HFFc6 (cell line): ENCODE measurements around the gene POFUT2. TPM values are rescaled to one million over a fixed set of nuclear protein-coding genes. Genes with fewer than 3 reads are reported as not detected.

ENCODE experiments used
- DNase-seq: peaks from one replicate; pipeline ENCODE4 v3.0.0-alpha.2; 2018
- H3K27ac Mint-ChIP-seq: 2 replicates; pipeline ENCODE4 v1.8.0; 2020; ENCODE audit warnings: mild to moderate bottlenecking, mixed read lengths
- H3K27me3 Mint-ChIP-seq: 2 replicates; pipeline ENCODE4 v1.8.0; 2021; ENCODE audit warnings: mild to moderate bottlenecking, moderate library complexity, mixed read lengths; ENCODE audit not compliant: insufficient read depth
- H3K36me3 Mint-ChIP-seq: 2 replicates; pipeline ENCODE4 v1.8.0; 2021; ENCODE audit warnings: low read depth, mixed read lengths
- H3K4me1 Mint-ChIP-seq: 2 replicates; pipeline ENCODE4 v1.8.0; 2020; ENCODE audit warnings: low read depth, mixed read lengths
- H3K4me3 Mint-ChIP-seq: 2 replicates; pipeline ENCODE4 v1.8.0; 2020; ENCODE audit warnings: mild to moderate bottlenecking, moderate library complexity, mixed read lengths
- H3K9me3 Mint-ChIP-seq: 2 replicates; pipeline ENCODE4 v1.8.0; 2020; ENCODE audit warnings: mild to moderate bottlenecking, mixed read lengths
- CTCF ChIP-seq: fragments of 200-600 bp; sonication (generic); IDR thresholded peaks from 2 replicates; pipeline ENCODE4 v1.5.0; 2021; ENCODE audit warnings: antibody characterized with exemption, mild to moderate bottlenecking
- total RNA-seq, 6 experiments: library from RNA; stranded (reverse); fragmentation: NEBNext Ultra II Directional; extraction: Animal tissue kit (Norgen Biotek cat#: 25700); gene quantifications; 2 replicates in 1 of 6; 3 replicates in 5 of 6; pipeline ENCODE4 v1.2.3, GENCODE V29; 2021

The POFUT2 gene
- total RNA-seq, 6 experiments from 2014 or later, result 78.2 to 112 (median 80.3) TPM

GRCh38 chr21:45260191-45260825 is 27.4 kb downstream of the POFUT2 start:
- DNase-seq, result no peak
- H3K27me3 Mint-ChIP-seq, result peaks cover 12% of the 10 kb centered on the region

DNA sequence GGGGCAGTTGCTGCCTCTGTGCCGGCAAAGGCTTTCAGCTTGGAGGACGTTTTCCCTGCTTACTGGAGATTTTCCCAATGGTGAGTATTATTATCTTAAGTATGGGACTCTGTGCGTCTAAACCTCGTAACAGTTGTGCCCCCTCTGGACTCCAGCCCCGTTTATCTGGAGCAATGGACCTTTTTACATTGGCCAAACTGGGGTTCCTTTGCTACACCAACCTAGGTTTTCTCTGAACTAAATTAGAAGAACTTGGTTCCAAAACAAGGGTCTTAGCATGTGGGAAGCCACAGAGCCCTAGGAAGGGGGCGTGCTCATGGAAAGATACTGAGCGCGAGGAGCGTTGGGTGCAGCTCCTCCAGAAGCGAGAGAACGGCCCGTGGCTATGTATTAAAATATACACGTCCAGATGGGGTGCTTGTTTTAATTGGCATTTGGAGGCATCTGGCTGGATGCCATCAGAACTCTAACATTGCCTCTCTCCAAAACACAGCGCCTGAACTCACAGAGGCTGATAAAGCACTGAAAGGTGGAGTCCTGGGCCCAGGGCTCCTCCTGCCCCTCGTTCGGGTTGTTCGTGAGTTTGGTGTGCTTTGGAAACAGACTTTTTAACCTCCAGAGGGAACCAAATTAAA is 28.4 kb downstream of the POFUT2 start:
- no peak for TF ChIP-seq CTCF
- H3K4me3 Mint-ChIP-seq, result no peak overlapping the region
- peaks cover 19% of the 10 kb centered on the region for H3K27me3 Mint-ChIP-seq
- H3K27ac Mint-ChIP-seq, result no peak overlapping the region
- H3K36me3 Mint-ChIP-seq, result peaks cover 8% of the 10 kb centered on the region; the same call in 1 of the 2 replicates
- H3K4me1 Mint-ChIP-seq, result no peaks in the 10 kb centered on the region
- no peak for DNase-seq
- no peaks in the 10 kb centered on the region for H3K9me3 Mint-ChIP-seq

More at GRCh38 chr21:45260191-45260825, 27.4 kb downstream of the POFUT2 start:
- Mint-ChIP-seq H3K9me3 (no peaks in the 10 kb centered on the region), H3K4me3 (no peak overlapping the region), H3K36me3 (peaks cover 8% of the 10 kb centered on the region; the same call in 1 of the 2 replicates), H3K4me1 (no peaks in the 10 kb centered on the region), H3K27ac (no peak overlapping the region)
- TF ChIP-seq CTCF, result no peak

DNA sequence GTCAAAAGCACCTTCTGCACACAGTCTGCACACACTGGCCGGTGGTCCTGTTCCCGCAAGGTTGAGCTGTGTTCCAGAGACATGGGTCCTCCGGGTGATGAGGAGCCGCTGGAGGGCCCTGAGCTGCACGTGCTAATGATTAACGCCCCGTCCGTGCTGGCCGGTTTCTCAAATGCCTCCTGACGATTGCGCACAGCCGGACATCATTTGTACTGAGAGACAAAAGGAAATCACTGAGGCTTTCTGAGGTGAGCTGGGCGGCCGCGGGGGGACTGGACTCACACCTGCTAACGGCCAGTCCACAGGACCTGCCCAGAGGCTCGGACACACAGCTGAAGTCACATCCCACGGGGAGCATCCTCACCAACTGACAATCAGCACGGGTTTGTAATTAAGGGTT is 29.2 kb downstream of the POFUT2 start:
- no peak for TF ChIP-seq CTCF
- DNase-seq, result no peak
- peaks cover 18% of the 10 kb centered on the region for H3K27me3 Mint-ChIP-seq

GRCh38 chr21:45257673-45258341 is 29.9 kb downstream of the POFUT2 start:
- no peak overlapping the region for H3K4me3 Mint-ChIP-seq
- peaks cover 7% of the 10 kb centered on the region for H3K4me1 Mint-ChIP-seq
- no peak for TF ChIP-seq CTCF
- no peaks in the 10 kb centered on the region for H3K9me3 Mint-ChIP-seq
- H3K36me3 Mint-ChIP-seq, result no peaks in the 10 kb centered on the region
- no peak for DNase-seq
- H3K27me3 Mint-ChIP-seq, result peaks cover 19% of the 10 kb centered on the region
- H3K27ac Mint-ChIP-seq, result no peak overlapping the region

More for the DNA sequence above, 29.2 kb downstream of the POFUT2 start:
- Mint-ChIP-seq H3K27ac (no peak overlapping the region), H3K36me3 (peaks cover 4% of the 10 kb centered on the region; the same call in 1 of the 2 replicates), H3K9me3 (no peaks in the 10 kb centered on the region), H3K4me3 (no peak overlapping the region), H3K4me1 (peaks cover under 1% of the 10 kb centered on the region)

DNA sequence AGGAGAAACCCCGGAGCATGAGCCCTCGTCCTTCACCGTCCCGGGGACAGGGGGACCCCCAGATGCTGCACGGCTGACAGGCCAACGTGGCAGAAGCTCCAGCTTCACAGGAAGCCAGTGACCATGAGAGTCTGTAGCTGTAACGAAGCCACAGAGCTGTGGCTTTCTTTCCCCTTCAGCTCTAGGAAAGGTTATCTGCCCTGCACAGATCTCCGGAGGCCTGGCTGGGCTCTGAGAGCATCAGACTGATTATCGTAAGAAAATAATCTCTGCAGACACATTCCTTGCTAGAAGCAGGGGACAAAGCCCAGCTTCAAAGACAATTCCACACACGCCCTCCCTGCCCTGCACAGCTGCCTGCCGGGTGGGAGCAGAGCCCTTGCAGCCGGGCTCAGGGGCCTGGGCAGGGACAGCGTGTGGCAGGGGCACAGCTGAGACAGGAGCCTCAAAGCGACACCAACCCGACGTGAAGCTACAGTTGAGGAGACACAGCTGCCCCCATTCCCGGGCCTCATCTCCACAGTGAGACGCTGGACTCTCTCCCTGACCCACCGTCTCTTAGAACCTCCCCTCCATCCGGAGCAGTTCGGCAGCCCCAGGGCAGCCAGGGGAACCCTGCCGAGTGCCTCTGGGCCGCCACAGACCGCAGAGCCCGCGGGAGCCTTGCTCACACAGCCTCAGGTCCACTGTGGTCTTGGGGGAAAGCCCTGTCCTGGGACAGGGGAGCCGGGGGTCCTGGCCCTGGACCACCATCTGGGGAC is 30.6 kb downstream of the POFUT2 start:
- Mint-ChIP-seq H3K4me1 (peaks cover 8% of the 10 kb centered on the region), H3K9me3 (no peaks in the 10 kb centered on the region), H3K27ac (no peak overlapping the region), H3K36me3 (no peaks in the 10 kb centered on the region), H3K4me3 (no peak overlapping the region), H3K27me3 (peaks cover 17% of the 10 kb centered on the region)
- TF ChIP-seq CTCF, result no peak
- no peak for DNase-seq
